K562 (cell line): ENCODE results near the gene WAS. TPM values are rescaled to one million over a fixed set of nuclear protein-coding genes. Genes with fewer than 3 reads are reported as not detected.

Experiments
- ASH1L ChIP-seq: fragments of 450-650 bp; IDR thresholded peaks from 2 replicates; pipeline ENCODE4 v1.6.1; 2018; ENCODE audit warnings: borderline replicate concordance, mild to moderate bottlenecking, low read depth; ENCODE audit not compliant: partially characterized antibody
- FOXJ2 ChIP-seq: fragments of 200-800 bp; sonication (Bioruptor generic); IDR thresholded peaks from 2 replicates; pipeline ENCODE4 v1.6.1; 2016; ENCODE audit warnings: missing genetic modification characterization, missing compliant biosample characterization
- HDAC3 ChIP-seq: fragments of 450-650 bp; IDR thresholded peaks from 2 replicates; pipeline ENCODE4 v1.6.1; 2018; ENCODE audit warnings: borderline replicate concordance, mild to moderate bottlenecking, moderate library complexity; ENCODE audit not compliant: partially characterized antibody
- NR4A1 ChIP-seq, 2 experiments: fragments of 250-450 bp in 1 of 2; fragments of 450-650 bp in 1 of 2; sonication (Bioruptor Pico) in 1 of 2; IDR thresholded peaks; 2 replicates each; pipeline versions ENCODE4 v1.4.0 to v1.6.1; 2016 to 2020; ENCODE audit warnings: mild to moderate bottlenecking in 2 of 2, missing compliant biosample characterization in 1 of 2, missing genetic modification characterization in 1 of 2, moderate library complexity in 1 of 2
- ZBTB40 ChIP-seq, 2 experiments: fragments of 450-650 bp in 1 of 2; sonication (generic) in 1 of 2; formaldehyde crosslinking in 1 of 2; IDR thresholded peaks; 2 replicates each; pipeline versions ENCODE4 v1.7.1 to v1.9.0; 2016 to 2022; ENCODE audit warnings: inconsistent platforms in 1 of 2, mild to moderate bottlenecking in 1 of 2, missing genetic modification reagents in 1 of 2
- ZNF589 ChIP-seq: fragments of 200-800 bp; sonication (Bioruptor generic); IDR thresholded peaks from 2 replicates; pipeline ENCODE4 v1.6.1; 2016; ENCODE audit warnings: low read depth, missing genetic modification characterization, missing compliant biosample characterization
- ZNF778 ChIP-seq: fragments of 450-650 bp; formaldehyde crosslinking; IDR thresholded peaks from 2 replicates; pipeline ENCODE4 v1.4.0; 2020; ENCODE audit warnings: mild to moderate bottlenecking, moderate library complexity
- polyA plus RNA-seq, 8 experiments: library from polyadenylated mRNA; depleted of rRNA in 4 of 8; stranded (reverse) in 5 of 8; unstranded in 3 of 8; fragments of >200 nt; fragmentation: Nextera tagmentation in 2 of 8; fragmentation: Illumina TruSeq in 1 of 8; extraction: Ambion mirVana in 2 of 8; extraction: Trizol in 1 of 8; gene quantifications; 2 replicates each; pipeline versions ENCODE4 v1.2.1 to v1.2.3, GENCODE V29; 2011 to 2014; ENCODE audit warnings: inconsistent platforms in 1 of 8, missing spikeins in 1 of 8
- total RNA-seq, 7 experiments: library from RNA; depleted of rRNA in 6 of 7; stranded (reverse); fragments of >200 nt in 6 of 7; fragmentation: Illumina TruSeq in 2 of 7; extraction: Trizol in 2 of 7; gene quantifications; 2 replicates each; pipeline versions ENCODE4 v1.2.1 to v1.2.3, GENCODE V29; 2011 to 2021; ENCODE audit warnings: low replicate concordance in 1 of 7
- TF ChIP-seq, protein P1 (sequence below): sonication (generic); formaldehyde crosslinking; IDR thresholded peaks from 2 replicates; pipeline ENCODE4 v1.8.0; 2023; ENCODE audit warnings: missing genetic modification reagents, mild to moderate bottlenecking, borderline replicate concordance

The WAS gene
- total and polyA plus RNA-seq, 9 of the 15 experiments (the other 6 are each of a cell fraction or from before 2014, with no cell fraction given): 0.11 to 16.1 (median 3.8) TPM

- TF ChIP-seq, protein P1, sequence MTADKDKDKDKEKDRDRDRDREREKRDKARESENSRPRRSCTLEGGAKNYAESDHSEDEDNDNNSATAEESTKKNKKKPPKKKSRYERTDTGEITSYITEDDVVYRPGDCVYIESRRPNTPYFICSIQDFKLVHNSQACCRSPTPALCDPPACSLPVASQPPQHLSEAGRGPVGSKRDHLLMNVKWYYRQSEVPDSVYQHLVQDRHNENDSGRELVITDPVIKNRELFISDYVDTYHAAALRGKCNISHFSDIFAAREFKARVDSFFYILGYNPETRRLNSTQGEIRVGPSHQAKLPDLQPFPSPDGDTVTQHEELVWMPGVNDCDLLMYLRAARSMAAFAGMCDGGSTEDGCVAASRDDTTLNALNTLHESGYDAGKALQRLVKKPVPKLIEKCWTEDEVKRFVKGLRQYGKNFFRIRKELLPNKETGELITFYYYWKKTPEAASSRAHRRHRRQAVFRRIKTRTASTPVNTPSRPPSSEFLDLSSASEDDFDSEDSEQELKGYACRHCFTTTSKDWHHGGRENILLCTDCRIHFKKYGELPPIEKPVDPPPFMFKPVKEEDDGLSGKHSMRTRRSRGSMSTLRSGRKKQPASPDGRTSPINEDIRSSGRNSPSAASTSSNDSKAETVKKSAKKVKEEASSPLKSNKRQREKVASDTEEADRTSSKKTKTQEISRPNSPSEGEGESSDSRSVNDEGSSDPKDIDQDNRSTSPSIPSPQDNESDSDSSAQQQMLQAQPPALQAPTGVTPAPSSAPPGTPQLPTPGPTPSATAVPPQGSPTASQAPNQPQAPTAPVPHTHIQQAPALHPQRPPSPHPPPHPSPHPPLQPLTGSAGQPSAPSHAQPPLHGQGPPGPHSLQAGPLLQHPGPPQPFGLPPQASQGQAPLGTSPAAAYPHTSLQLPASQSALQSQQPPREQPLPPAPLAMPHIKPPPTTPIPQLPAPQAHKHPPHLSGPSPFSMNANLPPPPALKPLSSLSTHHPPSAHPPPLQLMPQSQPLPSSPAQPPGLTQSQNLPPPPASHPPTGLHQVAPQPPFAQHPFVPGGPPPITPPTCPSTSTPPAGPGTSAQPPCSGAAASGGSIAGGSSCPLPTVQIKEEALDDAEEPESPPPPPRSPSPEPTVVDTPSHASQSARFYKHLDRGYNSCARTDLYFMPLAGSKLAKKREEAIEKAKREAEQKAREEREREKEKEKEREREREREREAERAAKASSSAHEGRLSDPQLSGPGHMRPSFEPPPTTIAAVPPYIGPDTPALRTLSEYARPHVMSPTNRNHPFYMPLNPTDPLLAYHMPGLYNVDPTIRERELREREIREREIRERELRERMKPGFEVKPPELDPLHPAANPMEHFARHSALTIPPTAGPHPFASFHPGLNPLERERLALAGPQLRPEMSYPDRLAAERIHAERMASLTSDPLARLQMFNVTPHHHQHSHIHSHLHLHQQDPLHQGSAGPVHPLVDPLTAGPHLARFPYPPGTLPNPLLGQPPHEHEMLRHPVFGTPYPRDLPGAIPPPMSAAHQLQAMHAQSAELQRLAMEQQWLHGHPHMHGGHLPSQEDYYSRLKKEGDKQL (CRISPR knock-in tag): no peak
- 0 out of 2 replicates have a peak, but pooled peaks have one; percentile 26 for TF ChIP-seq FOXJ2 (tag)
- TF ChIP-seq ZNF589 (CRISPR knock-in tag): no peak
- no peak for TF ChIP-seq ZNF778 (CRISPR knock-in tag)
- no peak for TF ChIP-seq HDAC3
- TF ChIP-seq NR4A1 (CRISPR knock-in tag; IDR thresholded peaks at IDR 0.05): no peak
- no peak for TF ChIP-seq NR4A1 (tag; IDR thresholded peaks at IDR 0.05)
- TF ChIP-seq ZBTB40 (IDR thresholded peaks at IDR 0.05): peak; percentile 96
- TF ChIP-seq ZBTB40 (CRISPR knock-in tag; IDR thresholded peaks at IDR 0.05): no peak
- peak; percentile 68 for TF ChIP-seq ASH1L
These were observed 53.8 kb downstream of the WAS start (continued) for GRCh38 chrX:48737213-48737938.
